Fibroblast of villous mesenchyme (primary cell): Measurements from ENCODE around the gene MYCBP2. TPM values are rescaled to one million over a fixed set of nuclear protein-coding genes. Genes with fewer than 3 reads are reported as not detected.

ENCODE experiments used
- DNase-seq: peaks from one replicate; pipeline ENCODE4 v3.0.0-alpha.2; 2010; ENCODE audit warnings: low read depth
- H3K4me3 ChIP-seq: 2 replicates; pipeline ENCODE4 v1.5.1; 2011; ENCODE audit warnings: low read depth, mild to moderate bottlenecking, low read length
- CTCF ChIP-seq: IDR thresholded peaks from 2 replicates; pipeline ENCODE4 v1.5.1; 2012; ENCODE audit warnings: low read depth, mild to moderate bottlenecking, low read length; ENCODE audit not compliant: insufficient read depth
- total RNA-seq: library from RNA; depleted of rRNA; stranded (reverse); fragments of >200 nt; gene quantifications from 2 replicates; pipeline ENCODE4 v1.2.3, GENCODE V29; 2012

The MYCBP2 gene
- total RNA-seq, 1 donor, result 84.6 TPM

GRCh38 chr13:77329133-77329910 is 2.4 kb upstream of the MYCBP2 start:
- peak overlapping the region; percentile 95 for H3K4me3 ChIP-seq
- DNase-seq, result peak; percentile 96
- no peak for TF ChIP-seq CTCF

DNA sequence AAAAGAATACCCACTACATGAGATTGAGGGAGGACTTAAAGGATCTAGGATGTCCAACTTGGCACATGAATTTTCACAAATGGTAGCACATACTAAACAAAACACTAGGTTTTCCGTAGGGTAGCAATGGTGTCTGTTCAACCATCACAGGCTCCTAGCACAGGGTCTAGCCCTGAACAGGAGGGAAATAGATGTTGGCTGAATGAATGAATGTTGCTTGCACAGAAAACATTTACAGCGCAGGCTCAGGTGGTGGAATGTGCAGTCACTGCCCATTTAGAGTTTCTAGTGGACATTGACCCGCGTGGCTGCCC is 1.9 kb upstream of the MYCBP2 start:
- no peak for DNase-seq
- H3K4me3 ChIP-seq, result peak overlapping the region; percentile 95
- no peak for TF ChIP-seq CTCF

GRCh38 chr13:77325371-77325980 is 1.4 kb downstream of the MYCBP2 start:
- H3K4me3 ChIP-seq, result peak overlapping the region; percentile 95
- TF ChIP-seq CTCF, result no peak
- peak; percentile 30 for DNase-seq

GRCh38 chr13:77323858-77324257 is 3.0 kb downstream of the MYCBP2 start:
- TF ChIP-seq CTCF, result no peak
- no peak for DNase-seq

DNA sequence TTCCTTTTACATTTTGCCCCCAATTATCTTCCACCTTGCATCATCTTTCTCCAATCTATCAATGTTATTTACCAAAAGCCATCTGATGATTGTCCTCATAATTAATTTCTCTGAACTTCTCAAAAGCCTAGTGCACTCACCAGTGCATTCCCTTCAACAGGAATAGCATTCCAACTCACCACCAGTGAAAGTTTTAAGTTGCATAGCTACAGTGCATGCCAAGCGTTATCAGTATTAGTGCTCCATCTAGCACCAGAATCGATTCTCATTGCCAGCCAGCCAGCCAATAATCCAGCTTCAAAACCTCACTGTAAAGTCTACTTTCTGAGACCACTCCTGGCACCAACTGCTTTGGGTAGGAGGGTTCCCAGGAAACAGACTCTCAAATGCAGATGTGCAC is 7.4 kb downstream of the MYCBP2 start:
- no peak for TF ChIP-seq CTCF
- no peak for DNase-seq
- no peak overlapping the region for H3K4me3 ChIP-seq

More at GRCh38 chr13:77323858-77324257, 3.0 kb downstream of the MYCBP2 start:
- H3K4me3 ChIP-seq, result no peak overlapping the region

- no peak for TF ChIP-seq CTCF
- no peak overlapping the region for H3K4me3 ChIP-seq
- no peak for DNase-seq
Observed at GRCh38 chr13:77318741-77319140, 8.2 kb downstream of the MYCBP2 start.
